ENCODE data around the gene PAX4.

PAX4 gene

GRCh38 chr7:127618042-127618441, at the start of gene PAX4:
TSS of gene PAX4 (minus strand) at chr7:127618142. CDS start at chr7:127615928, 2,214 bp downstream.
- no peaks in the 10 kb centered on the region for H3K36me3 ChIP-seq (ENCODE audit: control insufficient read depth, insufficient read depth, low read length)
- no peak within 1 kb of the TSS for H3K4me3 ChIP-seq (ENCODE audit: low read depth, low read length)
- H3K9me3 ChIP-seq (ENCODE audit: control insufficient read depth, insufficient read depth, low read length): no peaks in the 10 kb centered on the region
- peaks cover 69% of the 10 kb centered on the region for H3K27me3 ChIP-seq (ENCODE audit: control insufficient read depth, insufficient read depth, low read length)
- peaks cover 4% of the 10 kb centered on the region for H3K4me1 ChIP-seq (ENCODE audit: control insufficient read depth, insufficient read depth, low read length)
- no peak within 1 kb of the TSS for H3K9ac ChIP-seq (ENCODE audit: low read depth, low read length)

- no peak overlapping the region for H3K9ac ChIP-seq (ENCODE audit: low read depth, low read length)
- H3K4me1 ChIP-seq (ENCODE audit: control insufficient read depth, insufficient read depth, low read length): peaks cover 27% of the 10 kb centered on the region
- no peak overlapping the region for H3K4me3 ChIP-seq (ENCODE audit: low read depth, low read length)
- no peaks in the 10 kb centered on the region for H3K9me3 ChIP-seq (ENCODE audit: control insufficient read depth, insufficient read depth, low read length)
- H3K27me3 ChIP-seq (ENCODE audit: control insufficient read depth, insufficient read depth, low read length): no peaks in the 10 kb centered on the region
- H3K36me3 ChIP-seq (ENCODE audit: control insufficient read depth, insufficient read depth, low read length): no peaks in the 10 kb centered on the region
Measured at GRCh38 chr7:127667017-127667670, 49.2 kb upstream of the PAX4 start.

- no peak overlapping the region for H3K9ac ChIP-seq (ENCODE audit: low read depth, low read length)
- no peak overlapping the region for H3K4me3 ChIP-seq (ENCODE audit: low read depth, low read length)
- H3K9me3 ChIP-seq (ENCODE audit: control insufficient read depth, insufficient read depth, low read length): no peaks in the 10 kb centered on the region
- H3K4me1 ChIP-seq (ENCODE audit: control insufficient read depth, insufficient read depth, low read length): peaks cover 27% of the 10 kb centered on the region
- H3K36me3 ChIP-seq (ENCODE audit: control insufficient read depth, insufficient read depth, low read length): no peaks in the 10 kb centered on the region
- H3K27me3 ChIP-seq (ENCODE audit: control insufficient read depth, insufficient read depth, low read length): no peaks in the 10 kb centered on the region
Measured at GRCh38 chr7:127666602-127667001, 48.7 kb upstream of the PAX4 start.

- H3K4me1 ChIP-seq (ENCODE audit: control insufficient read depth, insufficient read depth, low read length): peaks cover 27% of the 10 kb centered on the region
- no peaks in the 10 kb centered on the region for H3K27me3 ChIP-seq (ENCODE audit: control insufficient read depth, insufficient read depth, low read length)
- H3K4me3 ChIP-seq (ENCODE audit: low read depth, low read length): no peak overlapping the region
- H3K9me3 ChIP-seq (ENCODE audit: control insufficient read depth, insufficient read depth, low read length): no peaks in the 10 kb centered on the region
- peaks cover under 1% of the 10 kb centered on the region for H3K36me3 ChIP-seq (ENCODE audit: control insufficient read depth, insufficient read depth, low read length)
- H3K9ac ChIP-seq (ENCODE audit: low read depth, low read length): no peak overlapping the region
Measured at GRCh38 chr7:127665922-127666321, 48.0 kb upstream of the PAX4 start.

GRCh38 chr7:127658970-127659630, 41.2 kb upstream of the PAX4 start:
- Histone ChIP-seq H3K27me3 (ENCODE audit: control insufficient read depth, insufficient read depth, low read length) (no peaks in the 10 kb centered on the region), H3K4me1 (ENCODE audit: control insufficient read depth, insufficient read depth, low read length) (peaks cover 25% of the 10 kb centered on the region), H3K36me3 (ENCODE audit: control insufficient read depth, insufficient read depth, low read length) (peaks cover 9% of the 10 kb centered on the region), H3K4me3 (ENCODE audit: low read depth, low read length) (no peak overlapping the region), H3K9ac (ENCODE audit: low read depth, low read length) (no peak overlapping the region), H3K9me3 (ENCODE audit: control insufficient read depth, insufficient read depth, low read length) (no peaks in the 10 kb centered on the region)

GRCh38 chr7:127657500-127657899, 39.6 kb upstream of the PAX4 start:
- Histone ChIP-seq H3K27me3 (ENCODE audit: control insufficient read depth, insufficient read depth, low read length) (no peaks in the 10 kb centered on the region), H3K4me3 (ENCODE audit: low read depth, low read length) (no peak overlapping the region), H3K9ac (ENCODE audit: low read depth, low read length) (no peak overlapping the region), H3K4me1 (ENCODE audit: control insufficient read depth, insufficient read depth, low read length) (peaks cover 28% of the 10 kb centered on the region), H3K36me3 (ENCODE audit: control insufficient read depth, insufficient read depth, low read length) (peaks cover 9% of the 10 kb centered on the region), H3K9me3 (ENCODE audit: control insufficient read depth, insufficient read depth, low read length) (no peaks in the 10 kb centered on the region)

- peak overlapping the region; percentile 28 for H3K4me3 ChIP-seq (ENCODE audit: low read depth, low read length)
- peaks cover 6% of the 10 kb centered on the region for H3K36me3 ChIP-seq (ENCODE audit: control insufficient read depth, insufficient read depth, low read length)
- H3K9ac ChIP-seq (ENCODE audit: low read depth, low read length): no peak overlapping the region
- peaks cover 28% of the 10 kb centered on the region for H3K4me1 ChIP-seq (ENCODE audit: control insufficient read depth, insufficient read depth, low read length)
- H3K27me3 ChIP-seq (ENCODE audit: control insufficient read depth, insufficient read depth, low read length): no peaks in the 10 kb centered on the region
- no peaks in the 10 kb centered on the region for H3K9me3 ChIP-seq (ENCODE audit: control insufficient read depth, insufficient read depth, low read length)
Measured at GRCh38 chr7:127655720-127656119, 37.8 kb upstream of the PAX4 start.

GRCh38 chr7:127654404-127655394, 36.8 kb upstream of the PAX4 start:
- H3K27me3 ChIP-seq (ENCODE audit: control insufficient read depth, insufficient read depth, low read length): no peaks in the 10 kb centered on the region
- H3K9me3 ChIP-seq (ENCODE audit: control insufficient read depth, insufficient read depth, low read length): no peaks in the 10 kb centered on the region
- peak overlapping the region; percentile 97 for H3K4me3 ChIP-seq (ENCODE audit: low read depth, low read length)
- H3K9ac ChIP-seq (ENCODE audit: low read depth, low read length): peak overlapping the region; percentile 13
- H3K36me3 ChIP-seq (ENCODE audit: control insufficient read depth, insufficient read depth, low read length): no peaks in the 10 kb centered on the region
- peaks cover 22% of the 10 kb centered on the region for H3K4me1 ChIP-seq (ENCODE audit: control insufficient read depth, insufficient read depth, low read length)

GRCh38 chr7:127653396-127653795, 35.5 kb upstream of the PAX4 start:
- H3K36me3 ChIP-seq (ENCODE audit: control insufficient read depth, insufficient read depth, low read length): no peaks in the 10 kb centered on the region
- H3K27me3 ChIP-seq (ENCODE audit: control insufficient read depth, insufficient read depth, low read length): no peaks in the 10 kb centered on the region

GRCh38 chr7:127652333-127653248, 34.6 kb upstream of the PAX4 start:
- Histone ChIP-seq H3K9ac (ENCODE audit: low read depth, low read length) (peak overlapping the region; percentile 89), H3K9me3 (ENCODE audit: control insufficient read depth, insufficient read depth, low read length) (no peaks in the 10 kb centered on the region), H3K4me3 (ENCODE audit: low read depth, low read length) (peak overlapping the region; percentile 97), H3K4me1 (ENCODE audit: control insufficient read depth, insufficient read depth, low read length) (peaks cover 17% of the 10 kb centered on the region), H3K36me3 (ENCODE audit: control insufficient read depth, insufficient read depth, low read length) (no peaks in the 10 kb centered on the region), H3K27me3 (ENCODE audit: control insufficient read depth, insufficient read depth, low read length) (no peaks in the 10 kb centered on the region)

More at GRCh38 chr7:127653396-127653795, 35.5 kb upstream of the PAX4 start:
- H3K9ac ChIP-seq (ENCODE audit: low read depth, low read length): no peak overlapping the region
- peak overlapping the region; percentile 97 for H3K4me3 ChIP-seq (ENCODE audit: low read depth, low read length)
- H3K9me3 ChIP-seq (ENCODE audit: control insufficient read depth, insufficient read depth, low read length): no peaks in the 10 kb centered on the region
- peaks cover 17% of the 10 kb centered on the region for H3K4me1 ChIP-seq (ENCODE audit: control insufficient read depth, insufficient read depth, low read length)
